ENCODE measurements around the gene S100Z. TPM values are rescaled to one million over a fixed set of nuclear protein-coding genes. Genes with fewer than 3 reads are reported as not detected.

S100Z gene
- total RNA-seq, 1 donor from 2014 or later = 1.2 TPM

DNA sequence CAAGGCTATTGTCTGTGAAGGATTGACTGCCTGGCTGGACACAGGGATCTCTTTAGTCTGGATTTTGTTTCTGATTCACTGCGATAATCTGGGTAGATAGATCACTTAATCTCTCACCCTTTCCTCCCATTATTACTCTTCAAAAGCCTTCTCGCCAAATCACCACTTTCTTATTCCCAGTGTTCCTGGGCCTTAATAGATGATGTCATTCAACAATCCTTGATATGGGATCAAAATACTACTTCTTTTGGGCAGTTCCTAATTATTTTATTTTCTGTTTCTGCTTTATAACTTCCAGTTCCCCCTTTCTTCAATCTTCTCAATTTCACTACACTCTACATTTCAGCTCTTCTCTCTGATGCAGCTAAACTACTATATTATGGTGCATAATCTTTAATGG lies 96.3 kb downstream of the S100Z start:
- intact Hi-C loops (cut with DNase I) = no loop called here
- DNase-seq (no peak), ATAC-seq (no peak)
- Histone ChIP-seq H3K36me3 (no peaks in the 10 kb centered on the region), H3K4me3 (no peak overlapping the region), H3K27ac (no peak overlapping the region), H3K27me3 (ENCODE audit: low read depth) (no peaks in the 10 kb centered on the region), H3K9me3 (no peaks in the 10 kb centered on the region), H3K4me1 (no peaks in the 10 kb centered on the region)
- TF ChIP-seq, protein P1, sequence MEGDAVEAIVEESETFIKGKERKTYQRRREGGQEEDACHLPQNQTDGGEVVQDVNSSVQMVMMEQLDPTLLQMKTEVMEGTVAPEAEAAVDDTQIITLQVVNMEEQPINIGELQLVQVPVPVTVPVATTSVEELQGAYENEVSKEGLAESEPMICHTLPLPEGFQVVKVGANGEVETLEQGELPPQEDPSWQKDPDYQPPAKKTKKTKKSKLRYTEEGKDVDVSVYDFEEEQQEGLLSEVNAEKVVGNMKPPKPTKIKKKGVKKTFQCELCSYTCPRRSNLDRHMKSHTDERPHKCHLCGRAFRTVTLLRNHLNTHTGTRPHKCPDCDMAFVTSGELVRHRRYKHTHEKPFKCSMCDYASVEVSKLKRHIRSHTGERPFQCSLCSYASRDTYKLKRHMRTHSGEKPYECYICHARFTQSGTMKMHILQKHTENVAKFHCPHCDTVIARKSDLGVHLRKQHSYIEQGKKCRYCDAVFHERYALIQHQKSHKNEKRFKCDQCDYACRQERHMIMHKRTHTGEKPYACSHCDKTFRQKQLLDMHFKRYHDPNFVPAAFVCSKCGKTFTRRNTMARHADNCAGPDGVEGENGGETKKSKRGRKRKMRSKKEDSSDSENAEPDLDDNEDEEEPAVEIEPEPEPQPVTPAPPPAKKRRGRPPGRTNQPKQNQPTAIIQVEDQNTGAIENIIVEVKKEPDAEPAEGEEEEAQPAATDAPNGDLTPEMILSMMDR (IDR thresholded peaks at IDR 0.05) = no peak

DNA sequence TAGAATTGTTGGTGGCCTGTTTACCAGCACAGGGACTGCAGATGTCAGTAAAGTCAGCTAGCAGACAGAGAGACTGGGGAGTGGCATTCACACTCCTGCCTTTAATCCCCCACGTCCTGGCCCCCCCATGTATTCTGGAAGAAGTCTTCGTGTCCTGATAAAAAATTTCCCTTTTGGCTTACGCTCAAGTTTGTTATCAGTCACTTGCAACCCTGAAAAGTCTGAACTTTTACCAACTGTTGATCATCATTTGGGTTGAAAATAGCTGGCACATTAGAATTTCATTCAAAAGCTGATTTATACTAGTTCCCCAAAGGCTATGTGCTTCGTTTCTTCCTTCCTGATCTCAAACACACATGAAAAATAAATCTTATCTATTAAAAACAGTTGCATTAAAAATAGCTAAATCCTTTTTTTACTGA lies 97.3 kb downstream of the S100Z start:
- H3K36me3 ChIP-seq = no peaks in the 10 kb centered on the region
- ATAC-seq (no peak), DNase-seq (no peak)
- intact Hi-C loops (cut with DNase I) = no loop called here
- H3K27me3 ChIP-seq (ENCODE audit: low read depth) = no peaks in the 10 kb centered on the region
- H3K4me3 ChIP-seq = no peak overlapping the region
- TF ChIP-seq, protein P1 (IDR thresholded peaks at IDR 0.05) = no peak
- H3K27ac ChIP-seq = no peak overlapping the region
- no peaks in the 10 kb centered on the region for H3K9me3 ChIP-seq
- H3K4me1 ChIP-seq = no peaks in the 10 kb centered on the region

DNA sequence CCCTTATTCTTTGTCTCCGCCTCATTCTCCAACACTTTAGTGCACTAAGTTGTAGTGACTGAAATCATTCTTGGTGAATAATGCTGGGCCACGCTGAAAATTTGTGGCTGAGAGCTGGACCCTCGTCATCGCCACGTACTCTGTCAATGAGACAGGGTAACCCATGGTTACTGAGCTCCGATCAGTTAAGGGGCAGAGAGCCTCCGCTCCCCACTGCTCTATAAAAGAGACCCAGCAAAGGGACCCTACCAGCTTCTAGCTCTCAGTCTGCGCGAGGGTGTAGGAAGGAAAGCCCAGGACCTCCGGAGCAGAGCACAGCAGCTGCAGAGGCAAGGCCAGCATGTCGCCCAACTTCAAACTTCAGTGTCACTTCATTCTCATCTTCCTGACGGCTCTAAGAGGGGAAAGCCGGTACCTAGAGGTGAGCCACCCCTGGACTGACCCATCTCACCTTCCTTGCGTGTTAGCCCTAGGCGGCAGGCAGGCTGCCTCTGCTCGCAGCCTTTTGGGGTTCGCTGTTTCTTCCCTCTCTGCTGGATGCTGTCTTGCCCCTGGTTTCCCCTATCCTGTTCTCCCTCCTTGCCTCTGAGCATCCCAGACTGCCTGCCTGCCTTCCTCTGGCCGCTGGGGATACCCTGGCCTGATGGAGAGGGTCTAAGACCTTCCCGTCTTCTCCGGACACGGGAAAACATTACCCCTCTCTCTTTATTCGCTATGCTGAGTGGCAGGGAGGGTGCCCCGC lies 103.2 kb downstream of the S100Z start, which contains the start of gene CRHBP:
TSS of gene CRHBP (plus strand) at position 251 of the 742 bp plus-strand sequence. CDS start at position 341, 90 bp downstream.
- peak; percentile 22 to 32 for ATAC-seq
- Histone ChIP-seq H3K36me3 (no peaks in the 10 kb centered on the region), H3K4me1 (peaks cover 9% of the 10 kb centered on the region), H3K27ac (no peak within 1 kb of the TSS), H3K9me3 (no peaks in the 10 kb centered on the region), H3K4me3 (peak within 1 kb of the TSS; percentile 38), H3K27me3 (ENCODE audit: low read depth) (peaks cover 30% of the 10 kb centered on the region)
- TF ChIP-seq, protein P1 (IDR thresholded peaks at IDR 0.05) = no peak
- intact Hi-C loops (cut with DNase I) = no loop called here
- no peak for DNase-seq

DNA sequence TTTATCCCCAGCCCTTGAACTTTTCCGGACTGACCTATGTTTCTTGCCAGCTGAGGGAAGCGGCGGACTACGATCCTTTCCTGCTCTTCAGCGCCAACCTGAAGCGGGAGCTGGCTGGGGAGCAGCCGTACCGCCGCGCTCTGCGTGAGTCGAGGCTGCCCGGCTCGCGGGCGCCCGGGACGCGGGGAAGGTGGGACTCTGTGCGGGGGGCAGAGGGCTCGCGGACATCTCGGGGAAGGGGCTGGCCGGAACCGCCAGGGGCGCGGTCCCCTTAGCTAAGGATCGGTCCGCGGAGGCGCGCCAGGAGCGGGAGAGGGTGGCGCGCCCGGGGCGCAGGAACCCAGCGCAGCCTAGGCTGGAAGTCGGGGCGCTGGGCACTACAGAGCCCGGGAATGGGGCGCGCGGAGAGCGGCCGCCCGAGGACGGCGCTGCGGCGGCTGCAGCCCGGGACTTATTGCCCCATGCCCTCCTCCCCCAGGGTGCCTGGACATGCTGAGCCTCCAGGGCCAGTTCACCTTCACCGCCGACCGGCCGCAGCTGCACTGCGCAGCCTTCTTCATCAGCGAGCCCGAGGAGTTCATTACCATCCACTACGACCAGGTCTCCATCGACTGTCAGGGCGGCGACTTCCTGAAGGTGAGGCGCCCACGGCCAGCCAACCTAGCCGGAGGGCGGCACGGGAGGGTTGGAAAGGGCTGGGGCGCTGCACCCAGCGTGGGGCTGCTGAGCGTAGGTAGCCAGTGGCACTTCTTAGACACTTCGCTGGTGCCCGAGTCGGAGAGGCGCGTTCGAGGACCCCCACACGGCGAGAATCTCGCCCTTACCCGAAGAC lies 104.0 kb downstream of the S100Z start:
- peak; percentile 51 to 59 for ATAC-seq
- peak overlapping the region; percentile 38 for H3K4me3 ChIP-seq
- intact Hi-C loops (cut with DNase I) = no loop called here
- H3K36me3 ChIP-seq = no peaks in the 10 kb centered on the region
- DNase-seq = no peak
- no peak overlapping the region for H3K27ac ChIP-seq
- no peaks in the 10 kb centered on the region for H3K9me3 ChIP-seq
- TF ChIP-seq, protein P1 (IDR thresholded peaks at IDR 0.05) = no peak
- H3K4me1 ChIP-seq = peaks cover 9% of the 10 kb centered on the region
- peaks cover 30% of the 10 kb centered on the region for H3K27me3 ChIP-seq (ENCODE audit: low read depth)

- Histone ChIP-seq H3K9me3 (no peaks in the 10 kb centered on the region), H3K4me3 (peak overlapping the region; percentile 38), H3K27me3 (ENCODE audit: low read depth) (peaks cover 30% of the 10 kb centered on the region), H3K36me3 (no peaks in the 10 kb centered on the region), H3K4me1 (peaks cover 9% of the 10 kb centered on the region), H3K27ac (no peak overlapping the region)
- no peak for ATAC-seq
- no peak for DNase-seq
- intact Hi-C loops (cut with DNase I) = no loop called here
- TF ChIP-seq, protein P1 (IDR thresholded peaks at IDR 0.05) = no peak
Observed at GRCh38 chr5:76954383-76954763, 104.6 kb downstream of the S100Z start.

All from lower lobe of right lung (tissue), 2 donors.